Suprapubic skin (tissue), 4 donors: Measurements from ENCODE around the gene SYNPO.

Experiments used
- CTCF ChIP-seq, 2 donors: fragments of 200-600 bp in 1 of 2; fragments of 450-650 bp in 1 of 2; sonication (generic) in 1 of 2; IDR thresholded peaks; one replicate each; pipeline ENCODE4 v1.5.1; 2016 to 2019; ENCODE audit warnings: antibody characterized with exemption in 2 of 2, mild to moderate bottlenecking in 1 of 2, moderate library complexity in 1 of 2
- EP300 ChIP-seq: sonication (generic); formaldehyde crosslinking; IDR thresholded peaks from one replicate; pipeline ENCODE4 v1.6.1; 2017; ENCODE audit warnings: antibody characterized with exemption
- POLR2A ChIP-seq, 2 donors: fragments of 450-650 bp; IDR thresholded peaks; one replicate each; pipeline ENCODE4 v1.6.1; 2017; ENCODE audit warnings: antibody characterized with exemption in 2 of 2, mild to moderate bottlenecking in 2 of 2, moderate library complexity in 2 of 2
- POLR2AphosphoS5 ChIP-seq, 3 donors: sonication (generic); formaldehyde crosslinking; IDR thresholded peaks; one replicate each; pipeline ENCODE4 v1.6.1; 2017; ENCODE audit warnings: antibody characterized with exemption in 3 of 3

DNA sequence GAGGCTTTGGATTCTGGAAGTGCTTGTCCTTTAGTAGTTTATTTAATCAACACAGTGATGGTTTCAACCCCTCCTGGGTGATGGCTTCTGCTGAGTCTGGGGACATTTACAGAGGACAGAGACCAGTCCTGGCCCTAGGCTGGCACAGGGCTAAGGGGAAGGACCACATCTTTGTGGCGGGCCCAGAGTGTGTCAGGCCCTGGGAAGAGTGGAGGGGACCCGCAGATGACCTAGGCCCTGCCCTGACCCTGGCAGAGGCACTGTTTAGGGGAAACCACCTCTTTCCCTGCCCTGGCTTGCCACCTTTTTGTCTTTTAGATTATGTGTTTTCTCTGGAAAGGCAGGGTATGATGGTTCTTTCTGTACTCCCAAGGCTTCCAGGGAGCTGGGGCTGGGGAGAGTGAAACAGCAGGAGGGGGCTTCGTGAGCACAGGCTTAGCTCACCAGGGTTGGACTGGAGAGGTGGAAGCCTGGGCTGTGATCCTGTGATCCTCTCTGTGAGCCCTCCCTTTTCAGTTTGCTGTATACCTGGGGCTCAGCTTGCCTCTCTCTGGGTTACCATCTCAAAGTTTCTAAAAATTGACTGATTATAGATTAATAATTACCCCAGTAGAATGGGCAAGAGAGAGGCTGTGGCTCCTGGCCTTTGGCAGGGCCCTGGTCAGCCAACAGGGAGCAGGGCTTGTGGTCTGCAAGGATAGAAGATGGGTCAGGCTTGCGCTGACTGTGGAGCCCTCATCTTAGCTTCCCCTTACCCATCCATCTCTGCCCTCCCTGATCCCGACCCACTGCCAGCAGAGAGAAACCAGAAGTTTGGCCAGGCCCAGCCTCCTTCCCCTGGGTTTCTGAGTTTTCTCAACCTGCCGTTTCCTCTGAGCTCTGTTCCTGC lies 1.7 kb upstream of the SYNPO start:
- no peak for TF ChIP-seq CTCF (IDR thresholded peaks at IDR 0.05)
- TF ChIP-seq POLR2A (IDR thresholded peaks at IDR 0.05): no peak
- TF ChIP-seq POLR2AphosphoS5 (IDR thresholded peaks at IDR 0.05): no peak
- no peak for TF ChIP-seq EP300
